Right lobe of liver (tissue), 6 donors: ENCODE data around the gene CDH12. TPM values are rescaled to one million over a fixed set of nuclear protein-coding genes. Genes with fewer than 3 reads are reported as not detected.

Source experiments
- ATAC-seq, 4 donors: fragments of 200-7000 bp; cut with Tn5 transposase; one replicate each; pipeline ENCODE4 v1.9.1; 2020; ENCODE audit warnings: mild to moderate bottlenecking in 4 of 4, moderate library complexity in 4 of 4
- DNase-seq, 3 donors: peaks; one replicate each; pipeline ENCODE4 v3.0.0-alpha.2; 2020
- H3K27ac ChIP-seq, 3 donors: fragments of 200-600 bp; one replicate each; pipeline ENCODE4 v1.8.0; 2022
- H3K27me3 ChIP-seq, 2 donors: fragments of 200-600 bp; one replicate each; pipeline ENCODE4 v1.8.0; 2022
- H3K36me3 ChIP-seq, 4 donors: fragments of 200-600 bp; sonication (generic) in 1 of 4; one replicate each; pipeline versions ENCODE4 v1.5.1 to v1.8.0; 2017 to 2022; ENCODE audit warnings: control low read depth in 1 of 4
- H3K4me1 ChIP-seq, 4 donors: fragments of 200-600 bp; sonication (generic) in 1 of 4; one replicate each; pipeline versions ENCODE4 v1.5.1 to v1.8.0; 2017 to 2022; ENCODE audit warnings: control low read depth in 1 of 4
- H3K4me3 ChIP-seq, 3 donors: fragments of 200-600 bp; one replicate each; pipeline ENCODE4 v1.8.0; 2022
- H3K9me3 ChIP-seq, 4 donors: fragments of 200-600 bp; sonication (generic) in 1 of 4; one replicate each; pipeline versions ENCODE4 v1.5.1 to v1.8.0; 2017 to 2022; ENCODE audit warnings: control low read depth in 1 of 4
- POLR2A ChIP-seq: fragments of 450-650 bp; IDR thresholded peaks from one replicate; pipeline ENCODE4 v1.6.1; 2017; ENCODE audit warnings: antibody characterized with exemption, mild to moderate bottlenecking
- WGBS: methylation state at CpG from one replicate; pipeline ENCODE4 v1.1.6; 2018; ENCODE audit warnings: low coverage, low lambda C conversion rate; ENCODE audit not compliant: insufficient coverage; ENCODE audit errors: missing lambda C conversion rate; 5-methylcytosine and 5-hydroxymethylcytosine counted together
- intact Hi-C, 2 donors: fragments of 100-400 bp; cut with DNase I; formaldehyde crosslinking; loops; one replicate each; pipeline versions ENCODE4 v1.11.2 to v1.14.1; 2022
- total RNA-seq, 6 experiments: library from RNA; depleted of rRNA in 2 of 6; stranded (reverse); fragments of >200 nt in 2 of 6; fragmentation: NEBNext Ultra II Directional in 3 of 6; extraction: Animal tissue kit (Norgen Biotek cat#: 25700) in 3 of 6; gene quantifications; one replicate each; pipeline versions ENCODE4 v1.1.0 to v1.2.4, GENCODE V29; 2016 to 2023
- TF ChIP-seq, protein P1 (sequence below), 4 donors: fragments of 200-600 bp in 3 of 4; fragments of 450-650 bp in 1 of 4; IDR thresholded peaks; one replicate each; pipeline versions ENCODE4 v1.5.1 to v1.8.0; 2016 to 2022; ENCODE audit warnings: antibody characterized with exemption in 4 of 4, mild to moderate bottlenecking in 2 of 4
- donor health status: DM: no; HTN: yes; CAD: no.
- donor health status: DM: no; HTN: no; CAD: no.
- donor health status: DM: no; HTN: no; CAD: no.
- donor health status: DM: no; HTN: yes; CAD: no.
- donor health status: DM: no; HTN: yes; CAD: no.

CDH12 gene
- total RNA-seq, 6 experiments from 2014 or later: 0.42 to 1.0 (median 0.77) TPM; not detected in 3

GRCh38 chr5:22495016-22495720, 358.0 kb downstream of the CDH12 start:
- Histone ChIP-seq H3K4me3 (no peak overlapping the region), H3K27me3 (no peaks in the 10 kb centered on the region), H3K4me1 (no peaks in the 10 kb centered on the region), H3K27ac (no peak overlapping the region), H3K9me3 (no peaks in the 10 kb centered on the region), H3K36me3 (no peaks in the 10 kb centered on the region)
- TF ChIP-seq POLR2A: no peak
- TF ChIP-seq, protein P1, sequence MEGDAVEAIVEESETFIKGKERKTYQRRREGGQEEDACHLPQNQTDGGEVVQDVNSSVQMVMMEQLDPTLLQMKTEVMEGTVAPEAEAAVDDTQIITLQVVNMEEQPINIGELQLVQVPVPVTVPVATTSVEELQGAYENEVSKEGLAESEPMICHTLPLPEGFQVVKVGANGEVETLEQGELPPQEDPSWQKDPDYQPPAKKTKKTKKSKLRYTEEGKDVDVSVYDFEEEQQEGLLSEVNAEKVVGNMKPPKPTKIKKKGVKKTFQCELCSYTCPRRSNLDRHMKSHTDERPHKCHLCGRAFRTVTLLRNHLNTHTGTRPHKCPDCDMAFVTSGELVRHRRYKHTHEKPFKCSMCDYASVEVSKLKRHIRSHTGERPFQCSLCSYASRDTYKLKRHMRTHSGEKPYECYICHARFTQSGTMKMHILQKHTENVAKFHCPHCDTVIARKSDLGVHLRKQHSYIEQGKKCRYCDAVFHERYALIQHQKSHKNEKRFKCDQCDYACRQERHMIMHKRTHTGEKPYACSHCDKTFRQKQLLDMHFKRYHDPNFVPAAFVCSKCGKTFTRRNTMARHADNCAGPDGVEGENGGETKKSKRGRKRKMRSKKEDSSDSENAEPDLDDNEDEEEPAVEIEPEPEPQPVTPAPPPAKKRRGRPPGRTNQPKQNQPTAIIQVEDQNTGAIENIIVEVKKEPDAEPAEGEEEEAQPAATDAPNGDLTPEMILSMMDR (IDR thresholded peaks at IDR 0.05): no peak
- intact Hi-C loops: no loop called here
- WGBS: 40% methylated on average over 2 of the region's 2 CpGs
- no peak for DNase-seq
- ATAC-seq: no peak

DNA sequence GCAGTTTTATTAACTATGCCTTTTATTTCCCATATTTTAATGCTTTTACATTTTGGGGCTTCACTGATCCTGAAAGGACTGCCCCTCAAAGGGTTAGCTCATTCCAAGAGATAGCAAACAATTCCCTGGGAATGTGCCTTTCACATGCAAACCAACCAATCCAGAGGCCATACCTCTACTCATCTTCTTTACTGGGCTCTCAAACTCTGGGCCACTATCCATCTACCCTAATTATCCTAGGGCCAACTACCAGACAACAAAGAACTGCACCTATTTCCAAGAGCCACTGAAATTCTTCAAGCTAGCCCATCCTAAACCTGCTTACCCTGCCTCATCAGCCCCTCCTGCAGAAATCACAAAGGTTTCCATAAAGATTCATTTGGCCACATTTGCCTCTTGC, 364.7 kb downstream of the CDH12 start:
- Histone ChIP-seq H3K27me3 (no peaks in the 10 kb centered on the region), H3K4me1 (no peaks in the 10 kb centered on the region), H3K27ac (no peak overlapping the region), H3K36me3 (no peaks in the 10 kb centered on the region), H3K4me3 (no peak overlapping the region), H3K9me3 (no peaks in the 10 kb centered on the region)
- DNase-seq (no peak), ATAC-seq (no peak)
- intact Hi-C loops: no loop called here
- TF ChIP-seq POLR2A: no peak
- TF ChIP-seq, protein P1 (IDR thresholded peaks at IDR 0.05): no peak

GRCh38 chr5:22480305-22480704, 372.8 kb downstream of the CDH12 start:
- no peaks in the 10 kb centered on the region for H3K27me3 ChIP-seq
- 41% methylated on average over 5 of the region's 5 CpGs for WGBS
- no peak for DNase-seq
- no peaks in the 10 kb centered on the region for H3K9me3 ChIP-seq
- H3K36me3 ChIP-seq: no peaks in the 10 kb centered on the region
- no peak for TF ChIP-seq POLR2A
- TF ChIP-seq, protein P1 (IDR thresholded peaks at IDR 0.05): no peak
- H3K27ac ChIP-seq: no peak overlapping the region
- intact Hi-C loops: no loop called here
- ATAC-seq: no peak
- no peaks in the 10 kb centered on the region for H3K4me1 ChIP-seq
- H3K4me3 ChIP-seq: no peak overlapping the region

- Histone ChIP-seq H3K27me3 (no peaks in the 10 kb centered on the region), H3K27ac (no peak overlapping the region), H3K9me3 (no peaks in the 10 kb centered on the region), H3K4me1 (no peaks in the 10 kb centered on the region), H3K4me3 (no peak overlapping the region), H3K36me3 (no peaks in the 10 kb centered on the region)
- DNase-seq (no peak), ATAC-seq (no peak)
- intact Hi-C loops: no loop called here
- 53% methylated on average over 2 of the region's 2 CpGs for WGBS
- TF ChIP-seq POLR2A: no peak
- TF ChIP-seq, protein P1 (IDR thresholded peaks at IDR 0.05): no peak
These were observed 379.3 kb downstream of the CDH12 start for GRCh38 chr5:22473886-22474285.

- Histone ChIP-seq H3K4me3 (no peak overlapping the region), H3K9me3 (no peaks in the 10 kb centered on the region), H3K4me1 (no peaks in the 10 kb centered on the region), H3K36me3 (no peaks in the 10 kb centered on the region), H3K27ac (no peak overlapping the region), H3K27me3 (no peaks in the 10 kb centered on the region)
- ATAC-seq: no peak
- intact Hi-C loops: no loop called here
- DNase-seq: no peak
- TF ChIP-seq, protein P1 (IDR thresholded peaks at IDR 0.05): no peak
- TF ChIP-seq POLR2A: no peak
- 26% methylated on average over 2 of the region's 2 CpGs for WGBS
These were observed 382.0 kb downstream of the CDH12 start for GRCh38 chr5:22471154-22471553.
